ENCODE measurements around the gene GAPDHS.

GAPDHS gene

GRCh38 chr19:35510626-35510964 is 22.7 kb upstream of the GAPDHS start:
- no peak for DNase-seq (ENCODE audit: low spot score)

DNA sequence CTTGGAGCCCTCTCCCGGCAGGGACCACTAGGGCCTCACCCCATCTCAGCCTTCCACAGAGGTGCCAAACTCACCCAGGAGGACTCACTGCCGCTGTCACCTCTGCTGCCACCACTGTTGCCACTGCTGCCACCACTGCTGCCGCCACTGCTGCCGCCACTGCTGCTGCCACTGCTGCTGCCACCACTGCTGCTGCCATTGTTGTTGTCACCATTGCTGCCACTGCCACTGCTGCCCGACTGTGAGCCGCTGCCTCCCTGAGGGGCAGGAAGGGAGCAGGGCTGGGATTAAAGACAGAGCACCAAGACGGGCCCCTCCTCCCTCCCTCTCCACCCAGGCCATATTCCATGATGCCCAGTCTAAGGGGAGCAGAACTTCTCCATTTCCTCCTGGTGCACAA is 21.9 kb upstream of the GAPDHS start:
- no peak for DNase-seq (ENCODE audit: low spot score)

DNA sequence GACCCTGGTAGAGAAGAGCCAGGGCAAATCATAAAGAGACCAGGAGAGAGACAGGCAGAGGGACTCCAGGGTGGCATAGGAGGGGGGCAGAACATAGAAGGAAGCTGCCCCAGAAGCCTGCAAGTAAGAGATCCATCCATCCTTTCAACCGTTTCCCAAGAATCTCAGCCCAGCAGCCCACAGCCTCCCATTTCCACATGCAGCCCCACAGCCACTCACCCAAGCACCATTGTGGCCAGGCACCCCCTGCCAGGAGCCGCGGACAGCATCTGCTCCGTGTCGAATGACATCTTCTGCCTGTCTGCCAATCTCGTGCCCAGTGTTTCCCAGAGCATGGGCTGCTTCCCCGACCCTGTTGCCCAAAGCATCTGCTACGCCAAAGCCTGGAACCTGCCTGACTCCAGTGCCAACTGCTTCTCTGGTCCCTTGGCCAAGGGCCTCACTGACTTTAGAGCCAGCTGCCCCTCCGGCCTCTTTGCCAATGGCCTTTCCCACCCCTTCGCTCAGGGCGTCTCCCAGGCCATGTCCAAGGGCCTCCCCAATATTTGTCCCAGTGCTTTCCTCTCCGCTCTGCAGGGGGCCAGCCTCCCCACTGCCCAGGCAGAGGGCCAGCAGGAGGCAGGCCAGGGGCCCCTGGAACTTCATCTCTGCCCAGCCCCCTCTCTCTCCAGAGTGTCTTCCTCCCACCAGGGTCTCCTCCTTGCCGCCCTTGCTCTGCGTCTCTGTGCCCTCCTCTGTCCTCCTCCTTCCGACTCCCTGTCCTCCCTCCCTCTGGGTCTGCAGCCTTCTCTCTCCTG is 20.2 kb upstream of the GAPDHS start:
- DNase-seq (ENCODE audit: low spot score), result no peak

DNA sequence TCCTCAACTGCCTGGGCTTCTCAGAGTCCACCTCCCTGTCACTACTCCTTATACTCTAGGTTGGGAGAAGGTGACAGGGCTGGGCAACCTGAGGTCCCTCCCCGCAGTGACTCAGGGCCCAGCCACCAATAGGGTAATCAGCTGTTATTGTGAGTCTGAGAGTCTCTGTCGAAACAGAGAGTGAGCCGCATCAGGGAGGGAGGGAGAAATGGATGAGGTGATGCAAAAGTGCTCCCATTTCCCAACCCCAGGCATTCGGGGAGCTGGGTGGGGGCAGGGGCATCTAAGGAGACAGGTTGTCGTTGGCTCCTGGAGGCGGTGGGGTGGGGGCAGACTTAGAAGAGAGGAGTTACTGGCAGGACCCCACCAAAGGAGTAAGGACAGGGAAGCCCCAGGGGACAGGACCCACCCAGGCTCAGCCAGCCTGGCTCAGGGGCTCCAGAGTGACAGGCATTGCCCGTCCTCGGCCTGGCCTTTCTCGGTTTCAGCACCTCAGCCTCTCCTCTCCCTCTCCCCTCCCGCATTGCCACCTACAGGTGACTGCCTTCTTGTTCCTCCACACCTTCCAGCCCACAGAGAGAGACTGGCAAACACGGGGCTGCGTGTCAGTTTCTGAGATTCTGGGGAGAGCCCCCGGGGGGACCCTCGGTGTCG is 19.5 kb upstream of the GAPDHS start, which contains the start of gene DMKN:
TSS of gene DMKN (minus strand) at position 22 of the 654 bp plus-strand sequence. CDS start 174 bp downstream, outside the sequence.
- no peak for DNase-seq (ENCODE audit: low spot score)

DNA sequence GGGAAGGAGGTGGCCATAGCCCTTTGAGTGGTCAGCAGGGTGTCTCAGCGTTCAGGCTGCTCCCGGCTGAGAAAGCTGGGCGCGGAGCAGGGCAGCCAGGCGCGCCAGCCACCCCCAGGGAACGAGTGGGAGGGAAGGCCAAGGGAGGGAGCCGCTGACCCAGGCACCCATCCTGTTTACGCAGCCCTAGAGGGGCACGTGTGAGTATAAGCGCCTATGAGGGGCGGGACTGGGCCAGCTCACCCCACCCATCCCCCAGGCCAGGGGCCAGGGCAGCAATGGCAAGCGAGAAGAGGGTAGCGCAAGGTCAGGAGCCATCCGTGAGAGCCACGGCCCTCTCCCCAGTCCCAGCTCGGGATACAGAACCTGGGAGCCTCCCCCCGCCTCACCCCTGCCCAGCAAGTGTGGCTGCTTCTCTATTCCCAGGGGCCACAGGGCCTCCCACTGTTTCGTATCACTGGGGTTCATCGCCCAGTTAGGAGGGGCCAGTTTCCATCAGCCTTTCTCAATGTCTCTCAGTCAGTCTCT is 18.9 kb upstream of the GAPDHS start:
- DNase-seq (ENCODE audit: low spot score), result no peak

DNA sequence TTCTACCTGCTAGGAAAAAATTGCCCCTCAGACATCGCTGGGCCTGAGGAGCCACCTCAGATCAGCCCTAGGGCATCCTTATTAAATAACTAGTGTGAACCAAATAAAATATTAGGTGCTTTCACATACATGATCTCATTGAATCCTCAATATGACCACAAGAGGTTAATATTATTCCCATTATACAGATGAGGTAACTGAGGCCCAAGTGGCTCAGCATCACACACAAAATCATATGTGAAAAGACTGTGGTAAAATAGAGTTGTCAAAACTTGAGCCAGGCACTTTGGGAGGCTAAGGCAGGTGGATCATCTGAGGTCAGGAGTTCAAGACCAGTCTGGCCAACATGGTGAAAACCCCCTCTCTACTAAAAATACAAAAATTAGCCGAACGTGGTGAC is 16.9 kb upstream of the GAPDHS start:
- DNase-seq (ENCODE audit: low spot score), result no peak

- no peak for DNase-seq (ENCODE audit: low spot score)
These were observed 15.9 kb upstream of the GAPDHS start for GRCh38 chr19:35517342-35517741.

DNA sequence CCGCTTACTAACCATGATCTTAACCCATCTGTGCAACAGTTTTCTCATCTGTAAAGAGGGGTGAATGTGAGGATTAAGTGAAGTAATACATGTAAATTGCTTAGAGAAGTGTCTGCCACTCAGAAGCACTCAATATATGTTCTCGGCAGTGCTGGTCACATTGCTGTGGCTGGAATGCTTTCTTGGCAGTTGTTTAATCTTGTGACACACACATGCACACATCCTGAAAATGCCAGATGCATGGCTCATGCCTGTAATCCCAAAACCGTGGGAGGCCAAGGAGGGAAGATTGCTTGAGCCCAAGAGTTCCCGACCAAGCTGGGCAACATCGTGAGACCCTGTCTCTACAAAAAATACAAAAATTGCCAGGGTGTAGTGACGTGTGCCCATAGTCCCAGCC is 14.9 kb upstream of the GAPDHS start:
- no peak for DNase-seq (ENCODE audit: low spot score)

GRCh38 chr19:35519291-35519690 is 14.0 kb upstream of the GAPDHS start:
- no peak for DNase-seq (ENCODE audit: low spot score)

DNA sequence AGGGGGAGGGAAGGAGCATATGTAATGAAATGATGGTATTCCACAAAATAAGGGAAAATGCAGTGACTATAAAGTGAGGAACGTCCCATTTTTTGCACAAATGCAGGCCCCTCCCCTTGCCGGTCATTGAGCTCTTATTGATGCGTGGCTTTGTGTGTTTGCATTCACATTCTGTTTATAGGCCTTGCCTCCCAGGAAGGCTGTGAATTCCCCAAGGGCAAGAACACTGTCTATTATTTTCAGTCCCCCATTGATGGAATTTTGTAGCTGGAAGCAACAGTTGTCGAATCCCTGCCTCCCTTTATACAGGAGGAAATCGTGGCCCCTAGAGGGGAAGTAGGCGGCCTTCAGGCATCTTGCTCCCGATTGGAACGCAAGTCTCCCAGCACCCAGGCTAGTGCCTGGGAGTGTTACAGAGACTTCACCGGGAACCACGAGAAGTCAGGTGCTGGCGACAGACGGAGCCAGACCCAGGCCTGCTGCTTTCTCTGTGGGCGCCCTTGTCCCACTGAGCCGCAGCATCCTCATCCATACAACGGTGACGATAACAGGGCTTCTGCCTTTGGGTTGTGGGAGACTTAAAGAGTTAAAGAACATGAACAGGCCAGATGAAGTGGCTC is 12.0 kb upstream of the GAPDHS start:
- no peak for DNase-seq (ENCODE audit: low spot score)

GRCh38 chr19:35522745-35523327 is 10.4 kb upstream of the GAPDHS start:
- DNase-seq (ENCODE audit: low spot score), result no peak

- DNase-seq (ENCODE audit: low spot score), result no peak
These were observed 8.9 kb upstream of the GAPDHS start for GRCh38 chr19:35524181-35524837.

DNA sequence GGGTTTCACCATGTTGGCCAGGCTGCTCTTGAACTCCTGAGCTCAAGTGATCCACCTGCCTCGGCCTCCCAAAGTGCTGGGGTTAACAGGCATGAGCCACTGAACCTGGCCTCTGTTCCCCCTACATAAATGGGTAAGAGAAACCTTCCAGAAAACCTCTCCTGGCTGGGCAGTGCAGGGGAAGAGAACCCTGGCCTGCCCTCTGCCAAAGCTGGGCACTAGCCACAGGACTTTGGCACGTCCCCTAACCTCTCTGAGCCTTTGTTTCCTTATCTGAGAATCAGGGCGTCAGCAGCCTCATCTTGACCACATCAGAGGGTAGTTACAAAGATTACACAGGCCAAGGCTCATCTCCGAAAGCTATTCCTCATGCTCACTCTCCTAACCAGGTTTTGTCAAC is 7.4 kb upstream of the GAPDHS start:
- no peak for DNase-seq (ENCODE audit: low spot score)

GRCh38 chr19:35528218-35529038 is 4.8 kb upstream of the GAPDHS start, which contains the start of gene SBSN:
Gene SBSN (minus strand): TSS chr19:35528311. CDS start chr19:35528281, 30 bp downstream.
- no peak for DNase-seq (ENCODE audit: low spot score)

- DNase-seq (ENCODE audit: low spot score), result no peak
These were observed 3.7 kb upstream of the GAPDHS start for GRCh38 chr19:35529241-35530218.

DNA sequence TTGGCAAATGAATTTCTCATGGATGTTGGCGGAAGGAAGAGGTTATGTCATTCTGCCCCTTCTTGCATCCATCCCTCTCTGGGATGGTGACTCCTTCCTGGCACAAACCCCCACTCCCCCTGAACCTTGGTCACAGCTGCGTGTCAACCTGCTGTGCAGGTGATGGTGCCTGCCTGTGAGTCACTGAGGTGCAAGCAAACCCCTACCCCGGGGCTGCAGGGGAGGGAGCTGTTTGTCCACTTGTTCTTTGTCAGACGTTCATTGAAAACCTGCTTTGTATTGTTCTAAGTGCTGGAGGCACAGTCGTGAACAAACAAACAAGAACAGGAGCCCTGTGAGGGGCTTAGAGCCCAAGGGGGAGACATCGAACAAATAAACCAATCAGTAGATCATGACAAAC is 2.0 kb upstream of the GAPDHS start:
- no peak for DNase-seq (ENCODE audit: low spot score)

DNA sequence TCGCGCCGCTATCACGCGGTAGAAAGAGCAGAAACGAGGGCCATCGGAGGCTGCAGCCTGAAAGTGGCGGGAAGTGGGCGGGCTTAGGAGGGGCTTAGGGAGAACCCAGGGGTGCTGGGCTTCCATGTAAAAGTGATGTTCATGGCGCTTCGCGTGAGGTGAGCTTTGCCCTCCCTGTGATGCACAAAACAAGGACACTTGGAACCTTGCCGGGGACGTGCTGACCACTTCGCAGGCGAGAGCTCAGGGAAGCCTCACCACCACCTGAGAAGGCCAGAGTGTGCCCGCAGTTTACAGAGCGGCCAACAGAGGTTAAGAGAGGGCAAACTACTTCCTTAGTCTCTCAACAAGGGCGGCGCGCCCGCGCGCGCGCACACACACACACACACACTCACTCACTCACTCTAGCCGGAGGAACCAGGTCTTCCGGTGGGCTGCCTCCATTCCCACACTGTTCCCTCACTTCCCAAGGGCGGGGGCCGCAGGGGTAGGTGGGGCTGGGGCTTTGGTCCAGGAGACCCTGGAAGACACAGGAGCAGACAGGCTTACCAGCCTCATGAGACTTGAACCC is 651 bp downstream of the GAPDHS start:
- DNase-seq (ENCODE audit: low spot score), result no peak

GRCh38 chr19:35534803-35535480 is 1.7 kb downstream of the GAPDHS start:
- no peak for DNase-seq (ENCODE audit: low spot score)

GRCh38 chr19:35539314-35539713 is 6.1 kb downstream of the GAPDHS start:
- no peak for DNase-seq (ENCODE audit: low spot score)

Measured in activated CD4-positive, alpha-beta T cell treated with anti-CD3 and anti-CD28 coated beads, Interleukin-2, Interleukin-4, amounts not matched to agents 100 ng/mL and 50 ng/mL, durations not matched to agents 16 hours and 8 hours (primary cell).